Epithelial cell of prostate (primary cell): ENCODE measurements around the gene FILIP1L.

ENCODE experiments used
- DNase-seq: peaks from one replicate; pipeline ENCODE4 v3.0.0-alpha.2; 2011; ENCODE audit warnings: low read depth, low spot score
- H3K27ac ChIP-seq: fragments of 450-650 bp; 2 replicates; pipeline ENCODE4 v1.5.1; 2017; ENCODE audit warnings: mild to moderate bottlenecking

Gene FILIP1L

GRCh38 chr3:99879275-99879674, 235.0 kb downstream of the FILIP1L start:
- no peak overlapping the region for H3K27ac ChIP-seq
- no peak for DNase-seq

GRCh38 chr3:99878005-99878404, 236.3 kb downstream of the FILIP1L start:
- H3K27ac ChIP-seq: peak overlapping the region; percentile 58
- peak; percentile 59 for DNase-seq

GRCh38 chr3:99877031-99877579, 237.2 kb downstream of the FILIP1L start:
- H3K27ac ChIP-seq: peak overlapping the region; percentile 58
- DNase-seq: no peak

- H3K27ac ChIP-seq: peak overlapping the region; percentile 58
These were observed 238.1 kb downstream of the FILIP1L start for GRCh38 chr3:99875929-99876841.

GRCh38 chr3:99875581-99875928, 238.7 kb downstream of the FILIP1L start:
- DNase-seq: no peak
- H3K27ac ChIP-seq: peak overlapping the region; percentile 58

More at GRCh38 chr3:99875929-99876841, 238.1 kb downstream of the FILIP1L start:
- no peak for DNase-seq

GRCh38 chr3:99874237-99875002, 239.9 kb downstream of the FILIP1L start:
- H3K27ac ChIP-seq: no peak overlapping the region
- no peak for DNase-seq

GRCh38 chr3:99873269-99874102, 240.8 kb downstream of the FILIP1L start:
- no peak for DNase-seq
- no peak overlapping the region for H3K27ac ChIP-seq

GRCh38 chr3:99872923-99873254, 241.4 kb downstream of the FILIP1L start:
- H3K27ac ChIP-seq: no peak overlapping the region

GRCh38 chr3:99871231-99872045, 242.9 kb downstream of the FILIP1L start:
- DNase-seq: no peak
- no peak overlapping the region for H3K27ac ChIP-seq

More at GRCh38 chr3:99872923-99873254, 241.4 kb downstream of the FILIP1L start:
- no peak for DNase-seq

- H3K27ac ChIP-seq: no peak overlapping the region
- no peak for DNase-seq
These were observed 243.6 kb downstream of the FILIP1L start for GRCh38 chr3:99870712-99871111.

GRCh38 chr3:99869621-99870020, 244.7 kb downstream of the FILIP1L start:
- no peak overlapping the region for H3K27ac ChIP-seq
- no peak for DNase-seq

GRCh38 chr3:99868311-99868646, 246.0 kb downstream of the FILIP1L start:
- DNase-seq: no peak

GRCh38 chr3:99867594-99868310, 246.5 kb downstream of the FILIP1L start:
- no peak for DNase-seq
- no peak overlapping the region for H3K27ac ChIP-seq

More at GRCh38 chr3:99868311-99868646, 246.0 kb downstream of the FILIP1L start:
- no peak overlapping the region for H3K27ac ChIP-seq

- DNase-seq: no peak
- no peak overlapping the region for H3K27ac ChIP-seq
These were observed 248.0 kb downstream of the FILIP1L start for GRCh38 chr3:99866261-99866761.

- H3K27ac ChIP-seq: no peak overlapping the region
- DNase-seq: no peak
These were observed 249.0 kb downstream of the FILIP1L start for GRCh38 chr3:99865321-99865720.

GRCh38 chr3:99864289-99864688, 250.0 kb downstream of the FILIP1L start:
- no peak overlapping the region for H3K27ac ChIP-seq
- DNase-seq: no peak

GRCh38 chr3:99863588-99863987, 250.7 kb downstream of the FILIP1L start:
- no peak for DNase-seq
- no peak overlapping the region for H3K27ac ChIP-seq

- DNase-seq: no peak
- no peak overlapping the region for H3K27ac ChIP-seq
These were observed 251.3 kb downstream of the FILIP1L start for GRCh38 chr3:99863002-99863401.

- H3K27ac ChIP-seq: no peak overlapping the region
These were observed 252.1 kb downstream of the FILIP1L start for GRCh38 chr3:99862208-99862607.

More at GRCh38 chr3:99862208-99862607, 252.1 kb downstream of the FILIP1L start:
- no peak for DNase-seq
